ENCODE measurements around the gene SLC51A.

SLC51A gene

GRCh38 chr3:196280689-196281440, 64.5 kb downstream of the SLC51A start:
- H3K27ac ChIP-seq: no peak overlapping the region
- TF ChIP-seq, protein P1, sequence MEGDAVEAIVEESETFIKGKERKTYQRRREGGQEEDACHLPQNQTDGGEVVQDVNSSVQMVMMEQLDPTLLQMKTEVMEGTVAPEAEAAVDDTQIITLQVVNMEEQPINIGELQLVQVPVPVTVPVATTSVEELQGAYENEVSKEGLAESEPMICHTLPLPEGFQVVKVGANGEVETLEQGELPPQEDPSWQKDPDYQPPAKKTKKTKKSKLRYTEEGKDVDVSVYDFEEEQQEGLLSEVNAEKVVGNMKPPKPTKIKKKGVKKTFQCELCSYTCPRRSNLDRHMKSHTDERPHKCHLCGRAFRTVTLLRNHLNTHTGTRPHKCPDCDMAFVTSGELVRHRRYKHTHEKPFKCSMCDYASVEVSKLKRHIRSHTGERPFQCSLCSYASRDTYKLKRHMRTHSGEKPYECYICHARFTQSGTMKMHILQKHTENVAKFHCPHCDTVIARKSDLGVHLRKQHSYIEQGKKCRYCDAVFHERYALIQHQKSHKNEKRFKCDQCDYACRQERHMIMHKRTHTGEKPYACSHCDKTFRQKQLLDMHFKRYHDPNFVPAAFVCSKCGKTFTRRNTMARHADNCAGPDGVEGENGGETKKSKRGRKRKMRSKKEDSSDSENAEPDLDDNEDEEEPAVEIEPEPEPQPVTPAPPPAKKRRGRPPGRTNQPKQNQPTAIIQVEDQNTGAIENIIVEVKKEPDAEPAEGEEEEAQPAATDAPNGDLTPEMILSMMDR (conservative IDR thresholded peaks at IDR 0.05): no peak

GRCh38 chr3:196281962-196282361, 65.6 kb downstream of the SLC51A start:
- TF ChIP-seq, protein P1 (conservative IDR thresholded peaks at IDR 0.05): no peak

More at GRCh38 chr3:196281962-196282361, 65.6 kb downstream of the SLC51A start:
- H3K27ac ChIP-seq: no peak overlapping the region

Measured in VCaP (cell line).